Measurements from ENCODE around the gene PSMC4.
A peak's percentile ranks its signal among the peaks of the same experiment; 100 is the strongest.

DNA sequence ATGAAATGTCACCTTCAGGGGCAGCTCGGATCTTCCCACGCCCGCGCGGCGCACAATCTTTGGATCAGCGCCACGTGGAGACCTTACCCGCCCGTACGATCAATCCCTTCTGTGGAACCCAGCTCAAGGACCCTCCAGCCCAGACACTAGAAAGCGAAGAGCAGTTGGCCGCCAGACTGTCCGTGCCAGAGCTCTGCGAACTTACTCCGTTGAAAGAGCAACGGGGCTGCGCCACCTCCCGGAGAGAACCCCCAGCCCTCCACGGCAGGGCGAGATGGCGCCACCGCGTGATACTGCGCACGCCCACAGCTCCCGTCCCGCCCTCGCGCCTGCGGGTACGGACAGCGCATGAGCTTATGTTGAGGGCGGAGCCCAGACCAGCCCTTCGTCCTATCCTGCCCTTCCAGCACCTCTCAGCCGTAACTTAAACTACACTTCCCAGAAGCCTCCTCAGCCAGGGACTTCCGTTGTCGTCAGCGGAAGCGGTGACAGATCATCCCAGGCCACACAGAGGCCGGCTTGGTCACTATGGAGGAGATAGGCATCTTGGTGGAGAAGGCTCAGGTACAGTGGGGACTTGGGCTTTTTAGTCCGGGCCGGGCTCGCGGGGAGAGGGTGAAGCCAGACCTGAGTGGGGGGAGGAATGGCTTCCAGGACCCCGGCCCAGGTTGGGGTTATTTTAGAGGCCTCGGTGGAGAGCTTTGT lies at the start of gene PSMC4:
- TF ChIP-seq, protein P1, sequence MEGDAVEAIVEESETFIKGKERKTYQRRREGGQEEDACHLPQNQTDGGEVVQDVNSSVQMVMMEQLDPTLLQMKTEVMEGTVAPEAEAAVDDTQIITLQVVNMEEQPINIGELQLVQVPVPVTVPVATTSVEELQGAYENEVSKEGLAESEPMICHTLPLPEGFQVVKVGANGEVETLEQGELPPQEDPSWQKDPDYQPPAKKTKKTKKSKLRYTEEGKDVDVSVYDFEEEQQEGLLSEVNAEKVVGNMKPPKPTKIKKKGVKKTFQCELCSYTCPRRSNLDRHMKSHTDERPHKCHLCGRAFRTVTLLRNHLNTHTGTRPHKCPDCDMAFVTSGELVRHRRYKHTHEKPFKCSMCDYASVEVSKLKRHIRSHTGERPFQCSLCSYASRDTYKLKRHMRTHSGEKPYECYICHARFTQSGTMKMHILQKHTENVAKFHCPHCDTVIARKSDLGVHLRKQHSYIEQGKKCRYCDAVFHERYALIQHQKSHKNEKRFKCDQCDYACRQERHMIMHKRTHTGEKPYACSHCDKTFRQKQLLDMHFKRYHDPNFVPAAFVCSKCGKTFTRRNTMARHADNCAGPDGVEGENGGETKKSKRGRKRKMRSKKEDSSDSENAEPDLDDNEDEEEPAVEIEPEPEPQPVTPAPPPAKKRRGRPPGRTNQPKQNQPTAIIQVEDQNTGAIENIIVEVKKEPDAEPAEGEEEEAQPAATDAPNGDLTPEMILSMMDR (IDR thresholded peaks at IDR 0.05), result peak; percentile 53 to 70 (median 68)
- TF ChIP-seq POLR2AphosphoS5 (IDR thresholded peaks at IDR 0.05) (peak; percentile 85 to 96 (median 95)), POLR2A (IDR thresholded peaks at IDR 0.05) (peak; percentile 81 to 84), EP300 (IDR thresholded peaks at IDR 0.05) (no peak)

Data from sigmoid colon (tissue), 4 donors.